HCT116 (cell line): ENCODE data around the gene CLEC5A. TPM values are rescaled to one million over a fixed set of nuclear protein-coding genes. Genes with fewer than 3 reads are reported as not detected.

Experiments
- ATAC-seq: fragments of 200-7000 bp; cut with Tn5 transposase; 2 replicates; pipeline ENCODE4 v1.9.1; 2020; ENCODE audit warnings: mild to moderate bottlenecking, moderate library complexity
- BruUV-seq: library from RNA; stranded (reverse); fragments of 400-500 nt; replicated peaks from 2 replicates; lab custom pipeline; 2021; lab: Mats Ljungman, UMichigan
- CTCF ChIA-PET: fragments of 300-600 bp; sonication (Branson Sonifier 250); formaldehyde crosslinking; loops from one replicate; lab custom pipeline; 2021; ENCODE audit warnings: antibody characterized with exemption; lab: Charles Lee
- POLR2A ChIA-PET: fragments of 300-600, 350-600 bp; sonication (Branson Sonifier 250); formaldehyde crosslinking; loops from one replicate; lab custom pipeline; 2021; ENCODE audit warnings: antibody characterized with exemption; lab: Charles Lee
- RAD21 ChIA-PET, 2 experiments: fragments of 300-600 bp; sonication (Branson Sonifier 250); formaldehyde crosslinking; loops; one replicate each; lab custom pipeline; 2023; ENCODE audit warnings: low total read pairs in 2 of 2; ENCODE audit not compliant: uncharacterized antibody in 2 of 2, unreplicated experiment in 2 of 2, low non-redundant PET in 1 of 2; lab: Charles Lee
- DNase-seq: peaks from one replicate; pipeline ENCODE4 v3.0.0-alpha.2; 2010; ENCODE audit warnings: low read depth, low spot score
- H2AFZ ChIP-seq: fragments of 200-600 bp; shearing (Covaris generic), sonication (generic); 2 replicates; pipeline ENCODE4 v1.6.1; 2017; ENCODE audit warnings: low read depth, mixed run types, mixed read lengths, antibody characterized with exemption, low read length; ENCODE audit not compliant: poor library complexity, severe bottlenecking
- H3K27ac ChIP-seq: 2 replicates; pipeline ENCODE4 v1.5.1; 2012; ENCODE audit warnings: low read depth, low read length
- H3K27me3 ChIP-seq: fragments of 200-600 bp; sonication (generic); 2 replicates; pipeline ENCODE4 v1.6.1; 2016; ENCODE audit warnings: mixed run types, low read length, mixed read lengths; ENCODE audit not compliant: insufficient read depth
- H3K36me3 ChIP-seq, 2 experiments: fragments of 200-500 bp in 1 of 2; fragments of 200-600 bp in 1 of 2; sonication (Bioruptor generic) in 1 of 2; sonication (generic) in 1 of 2; 2 replicates each; pipeline versions ENCODE4 v1.5.1 to v1.6.1; 2014 to 2016; ENCODE audit warnings: low read length in 2 of 2, inconsistent platforms in 1 of 2, mixed read lengths in 1 of 2, mixed run types in 1 of 2; ENCODE audit not compliant: insufficient read depth in 2 of 2, control insufficient read depth in 1 of 2
- H3K4me1 ChIP-seq, 2 experiments: fragments of 200-600 bp in 1 of 2; sonication (generic) in 1 of 2; 2 replicates each; pipeline versions ENCODE4 v1.5.1 to v1.6.1; 2012 to 2017; ENCODE audit warnings: low read length in 2 of 2, inconsistent platforms in 1 of 2, mild to moderate bottlenecking in 1 of 2, mixed read lengths in 1 of 2, mixed run types in 1 of 2, moderate library complexity in 1 of 2; ENCODE audit not compliant: insufficient read depth in 2 of 2, control insufficient read depth in 1 of 2
- H3K4me2 ChIP-seq: fragments of 200-600 bp; sonication (generic); 2 replicates; pipeline ENCODE4 v1.6.1; 2017; ENCODE audit warnings: mixed run types, low read length, mixed read lengths
- H3K4me3 ChIP-seq, 2 experiments: fragments of 200-600 bp in 1 of 2; sonication (generic) in 1 of 2; replicated peaks in 1 of 2; 2 replicates each; pipeline ENCODE4 v1.5.1; 2011 to 2016; ENCODE audit warnings: low read length in 2 of 2, control low read depth in 1 of 2, low read depth in 1 of 2, mild to moderate bottlenecking in 1 of 2, mixed read lengths in 1 of 2, mixed run types in 1 of 2
- H3K79me2 ChIP-seq: fragments of 200-600 bp; sonication (generic); 2 replicates; pipeline ENCODE4 v1.6.1; 2017; ENCODE audit warnings: mild to moderate bottlenecking, mixed run types, low read length, moderate library complexity, mixed read lengths; ENCODE audit not compliant: insufficient read depth
- H3K9ac ChIP-seq: fragments of 200-600 bp; sonication (generic); 2 replicates; pipeline ENCODE4 v1.6.1; 2016; ENCODE audit warnings: low read length, mixed read lengths
- H3K9me2 ChIP-seq: fragments of 200-600 bp; sonication (generic), shearing (Covaris generic); 2 replicates; pipeline ENCODE4 v1.6.1; 2017; ENCODE audit warnings: mixed run types, mild to moderate bottlenecking, moderate library complexity; ENCODE audit not compliant: insufficient read depth
- H3K9me3 ChIP-seq, 2 experiments: fragments of 200-500 bp in 1 of 2; fragments of 200-600 bp in 1 of 2; sonication (Bioruptor generic) in 1 of 2; sonication (generic) in 1 of 2; 2 replicates each; pipeline ENCODE4 v1.6.1; 2014 to 2017; ENCODE audit warnings: low read length in 2 of 2, mixed read lengths in 2 of 2, inconsistent platforms in 1 of 2, low read depth in 1 of 2, mild to moderate bottlenecking in 1 of 2, mixed run types in 1 of 2, moderate library complexity in 1 of 2; ENCODE audit not compliant: control insufficient read depth in 1 of 2, insufficient read depth in 1 of 2
- H4K20me1 ChIP-seq: fragments of 200-600 bp; sonication (generic), shearing (Covaris generic); 2 replicates; pipeline ENCODE4 v1.6.1; 2017; ENCODE audit warnings: mixed run types, mild to moderate bottlenecking, moderate library complexity; ENCODE audit not compliant: insufficient read depth
- CBX3 ChIP-seq: IDR thresholded peaks from 2 replicates; pipeline ENCODE4 v1.6.1; 2012; ENCODE audit warnings: low read depth
- CEBPB ChIP-seq: IDR thresholded peaks from 2 replicates; pipeline ENCODE4 v1.6.1; 2012; ENCODE audit warnings: low read depth
- EGR1 ChIP-seq: IDR thresholded peaks from 2 replicates; pipeline ENCODE4 v1.6.1; 2012; ENCODE audit warnings: low read depth
- ELF1 ChIP-seq: IDR thresholded peaks from 2 replicates; pipeline ENCODE4 v1.6.1; 2012; ENCODE audit warnings: low read depth, borderline replicate concordance
- EZH2 ChIP-seq: fragments of 200-600 bp; sonication (generic); IDR thresholded peaks from 2 replicates; pipeline ENCODE4 v1.6.1; 2017; ENCODE audit warnings: antibody characterized with exemption, mixed run types
- EZH2phosphoT487 ChIP-seq: fragments of 200-600 bp; IDR thresholded peaks from 2 replicates; pipeline ENCODE4 v1.6.1; 2018; ENCODE audit warnings: antibody characterized with exemption, borderline replicate concordance
- JUND ChIP-seq: IDR thresholded peaks from 2 replicates; pipeline ENCODE4 v1.6.1; 2012
- MAX ChIP-seq: IDR thresholded peaks from 2 replicates; pipeline ENCODE4 v1.6.1; 2012
- POLR2A ChIP-seq: IDR thresholded peaks from 2 replicates; pipeline ENCODE4 v1.7.0; 2011; ENCODE audit warnings: borderline replicate concordance; ENCODE audit not compliant: insufficient read depth, insufficient read length; ENCODE audit errors: extremely low read depth
- RAD21 ChIP-seq: IDR thresholded peaks from 2 replicates; pipeline ENCODE4 v1.6.1; 2012; ENCODE audit warnings: low read depth, mild to moderate bottlenecking
- REST ChIP-seq: IDR thresholded peaks from 2 replicates; pipeline ENCODE4 v1.6.1; 2012; ENCODE audit warnings: low read depth
- SP1 ChIP-seq: IDR thresholded peaks from 2 replicates; pipeline ENCODE4 v1.6.1; 2012; ENCODE audit warnings: low read depth
- SRF ChIP-seq: IDR thresholded peaks from 2 replicates; pipeline ENCODE4 v1.6.1; 2012; ENCODE audit warnings: low read depth
- TCF7L2 ChIP-seq: IDR thresholded peaks from 2 replicates; pipeline ENCODE4 v1.7.0; 2011; ENCODE audit warnings: borderline replicate concordance, inconsistent platforms; ENCODE audit not compliant: insufficient read depth, insufficient read length; ENCODE audit errors: extremely low read depth
- YY1 ChIP-seq: IDR thresholded peaks from 2 replicates; pipeline ENCODE4 v1.6.1; 2011; ENCODE audit warnings: low read length, low read depth, moderate library complexity, mild to moderate bottlenecking; ENCODE audit not compliant: insufficient replicate concordance; ENCODE audit errors: extremely low read depth
- ZFX ChIP-seq: fragments of 450-650 bp; IDR thresholded peaks from 2 replicates; pipeline ENCODE4 v1.6.1; 2017
- ZNF274 ChIP-seq: fragments of 200-500 bp; sonication (Bioruptor generic); IDR thresholded peaks from 2 replicates; pipeline ENCODE4 v1.6.1; 2014; ENCODE audit warnings: mild to moderate bottlenecking, low read depth, low read length, inconsistent platforms
- intact Hi-C: fragments of 100-400 bp; cut with micrococcal nuclease; formaldehyde crosslinking; loops from 2 replicates; pipeline ENCODE4 v1.10.0; 2022
- total RNA-seq: library from RNA; stranded (reverse); gene quantifications from one replicate; pipeline ENCODE4 v1.2.1, GENCODE V29; 2021; ENCODE audit not compliant: unreplicated experiment

Gene CLEC5A
- total RNA-seq, 1 experiment from 2014 or later: 0.32 TPM

- no TSS peak for BruUV-seq
- DNase-seq (no peak), ATAC-seq (no peak)
- Histone ChIP-seq H3K4me2 (no peak overlapping the region), H3K9me2 (no peaks in the 10 kb centered on the region), H3K27me3 (no peaks in the 10 kb centered on the region), H3K79me2 (no peaks in the 10 kb centered on the region), H3K4me3 (no peak overlapping the region), H2AFZ (no peak overlapping the region), H4K20me1 (no peaks in the 10 kb centered on the region), H3K4me1 (no peaks in the 10 kb centered on the region), H3K9me3 (no peaks in the 10 kb centered on the region), H3K9ac (no peak overlapping the region), H3K36me3 (no peaks in the 10 kb centered on the region), H3K27ac (no peak overlapping the region)
- TF ChIP-seq EZH2phosphoT487 (no peak), YY1 (no peak), SP1 (no peak), REST (no peak), MAX (no peak), CBX3 (no peak), EGR1 (no peak), SRF (no peak), TCF7L2 (no peak), EZH2 (no peak), ZNF274 (no peak), ELF1 (no peak), CEBPB (no peak), ZFX (no peak), RAD21 (no peak), JUND (no peak), POLR2A (no peak)
- intact Hi-C loops: no loop called here
- CTCF ChIA-PET: no interaction called here
- POLR2A ChIA-PET: no interaction called here
- RAD21 ChIA-PET: no interaction called here
These were observed 16.6 kb downstream of the CLEC5A start for GRCh38 chr7:141930211-141930610.
